Right lobe of liver (tissue), 6 donors: ENCODE measurements around the gene CDC42BPA. TPM values are rescaled to one million over a fixed set of nuclear protein-coding genes. Genes with fewer than 3 reads are reported as not detected.

Source experiments
- ATAC-seq, 4 donors: fragments of 200-7000 bp; cut with Tn5 transposase; one replicate each; pipeline ENCODE4 v1.9.1; 2020; ENCODE audit warnings: mild to moderate bottlenecking in 4 of 4, moderate library complexity in 4 of 4
- DNase-seq, 3 donors: peaks; one replicate each; pipeline ENCODE4 v3.0.0-alpha.2; 2020
- H3K27ac ChIP-seq, 3 donors: fragments of 200-600 bp; one replicate each; pipeline ENCODE4 v1.8.0; 2022
- H3K27me3 ChIP-seq, 2 donors: fragments of 200-600 bp; one replicate each; pipeline ENCODE4 v1.8.0; 2022
- H3K36me3 ChIP-seq, 4 donors: fragments of 200-600 bp; sonication (generic) in 1 of 4; one replicate each; pipeline versions ENCODE4 v1.5.1 to v1.8.0; 2017 to 2022; ENCODE audit warnings: control low read depth in 1 of 4
- H3K4me1 ChIP-seq, 4 donors: fragments of 200-600 bp; sonication (generic) in 1 of 4; one replicate each; pipeline versions ENCODE4 v1.5.1 to v1.8.0; 2017 to 2022; ENCODE audit warnings: control low read depth in 1 of 4
- H3K4me3 ChIP-seq, 3 donors: fragments of 200-600 bp; one replicate each; pipeline ENCODE4 v1.8.0; 2022
- H3K9me3 ChIP-seq, 4 donors: fragments of 200-600 bp; sonication (generic) in 1 of 4; one replicate each; pipeline versions ENCODE4 v1.5.1 to v1.8.0; 2017 to 2022; ENCODE audit warnings: control low read depth in 1 of 4
- POLR2A ChIP-seq: fragments of 450-650 bp; IDR thresholded peaks from one replicate; pipeline ENCODE4 v1.6.1; 2017; ENCODE audit warnings: antibody characterized with exemption, mild to moderate bottlenecking
- WGBS: methylation state at CpG from one replicate; pipeline ENCODE4 v1.1.6; 2018; ENCODE audit warnings: low coverage, low lambda C conversion rate; ENCODE audit not compliant: insufficient coverage; ENCODE audit errors: missing lambda C conversion rate; 5-methylcytosine and 5-hydroxymethylcytosine counted together
- intact Hi-C, 2 donors: fragments of 100-400 bp; cut with DNase I; formaldehyde crosslinking; loops; one replicate each; pipeline versions ENCODE4 v1.11.2 to v1.14.1; 2022
- total RNA-seq, 6 experiments: library from RNA; depleted of rRNA in 2 of 6; stranded (reverse); fragments of >200 nt in 2 of 6; fragmentation: NEBNext Ultra II Directional in 3 of 6; extraction: Animal tissue kit (Norgen Biotek cat#: 25700) in 3 of 6; gene quantifications; one replicate each; pipeline versions ENCODE4 v1.1.0 to v1.2.4, GENCODE V29; 2016 to 2023
- TF ChIP-seq, protein P1 (sequence below), 4 donors: fragments of 200-600 bp in 3 of 4; fragments of 450-650 bp in 1 of 4; IDR thresholded peaks; one replicate each; pipeline versions ENCODE4 v1.5.1 to v1.8.0; 2016 to 2022; ENCODE audit warnings: antibody characterized with exemption in 4 of 4, mild to moderate bottlenecking in 2 of 4
- donor health status: DM: no; HTN: yes; CAD: no.
- donor health status: DM: no; HTN: no; CAD: no.
- donor health status: DM: no; HTN: no; CAD: no.
- donor health status: DM: no; HTN: yes; CAD: no.
- donor health status: DM: no; HTN: yes; CAD: no.

Gene CDC42BPA
- total RNA-seq, 6 experiments from 2014 or later = 11.4 to 35.0 (median 22.2) TPM

DNA sequence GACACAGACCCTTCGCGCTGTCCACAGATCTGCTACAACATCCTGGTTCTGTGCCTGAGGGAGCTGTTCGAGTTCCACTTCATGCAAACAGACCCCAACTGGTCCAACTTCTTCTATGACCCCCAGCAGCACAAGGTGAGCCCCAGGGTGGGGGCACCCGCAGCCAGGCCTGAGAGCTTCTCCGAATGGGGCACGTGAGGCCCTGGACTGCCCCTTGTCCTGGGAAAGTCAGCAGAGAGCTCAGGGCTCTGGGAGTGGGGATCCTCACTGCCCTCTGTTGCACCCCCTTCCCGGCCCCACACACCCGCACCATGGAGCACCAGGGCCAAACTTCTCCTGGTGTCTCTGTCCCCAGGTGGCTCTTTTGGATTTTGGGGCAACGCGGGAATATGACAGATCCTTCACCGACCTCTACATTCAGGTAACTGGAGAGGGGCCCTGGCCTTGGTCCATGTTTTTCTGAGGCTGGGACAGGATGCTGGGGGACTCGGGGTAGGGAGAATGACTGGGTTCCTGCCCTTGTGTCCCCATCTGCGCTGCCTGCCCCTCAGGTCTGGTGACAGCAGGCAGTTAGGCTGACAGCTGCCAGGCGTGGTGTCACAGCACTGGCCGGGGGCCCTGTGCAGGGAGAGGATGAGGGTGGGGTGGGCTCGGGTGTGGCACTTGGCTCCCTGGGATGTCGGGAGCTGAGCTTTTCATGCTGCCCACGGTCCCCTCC, 333.6 kb downstream of the CDC42BPA start:
- ATAC-seq = no peak
- intact Hi-C loops = no loop called here
- TF ChIP-seq, protein P1, sequence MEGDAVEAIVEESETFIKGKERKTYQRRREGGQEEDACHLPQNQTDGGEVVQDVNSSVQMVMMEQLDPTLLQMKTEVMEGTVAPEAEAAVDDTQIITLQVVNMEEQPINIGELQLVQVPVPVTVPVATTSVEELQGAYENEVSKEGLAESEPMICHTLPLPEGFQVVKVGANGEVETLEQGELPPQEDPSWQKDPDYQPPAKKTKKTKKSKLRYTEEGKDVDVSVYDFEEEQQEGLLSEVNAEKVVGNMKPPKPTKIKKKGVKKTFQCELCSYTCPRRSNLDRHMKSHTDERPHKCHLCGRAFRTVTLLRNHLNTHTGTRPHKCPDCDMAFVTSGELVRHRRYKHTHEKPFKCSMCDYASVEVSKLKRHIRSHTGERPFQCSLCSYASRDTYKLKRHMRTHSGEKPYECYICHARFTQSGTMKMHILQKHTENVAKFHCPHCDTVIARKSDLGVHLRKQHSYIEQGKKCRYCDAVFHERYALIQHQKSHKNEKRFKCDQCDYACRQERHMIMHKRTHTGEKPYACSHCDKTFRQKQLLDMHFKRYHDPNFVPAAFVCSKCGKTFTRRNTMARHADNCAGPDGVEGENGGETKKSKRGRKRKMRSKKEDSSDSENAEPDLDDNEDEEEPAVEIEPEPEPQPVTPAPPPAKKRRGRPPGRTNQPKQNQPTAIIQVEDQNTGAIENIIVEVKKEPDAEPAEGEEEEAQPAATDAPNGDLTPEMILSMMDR (IDR thresholded peaks at IDR 0.05) = no peak
- TF ChIP-seq POLR2A = no peak
- DNase-seq = no peak
- Histone ChIP-seq H3K27ac (no peak overlapping the region), H3K4me3 (no peak overlapping the region), H3K4me1 (peaks cover 0 to 29% (median 12%) of the 10 kb centered on the region in 4 donors), H3K27me3 (no peaks in the 10 kb centered on the region), H3K9me3 (no peaks in the 10 kb centered on the region), H3K36me3 (peaks cover 0 to 52% (median 20%) of the 10 kb centered on the region in 4 donors)
- WGBS = 89% methylated on average over 3 of the region's 18 CpGs

DNA sequence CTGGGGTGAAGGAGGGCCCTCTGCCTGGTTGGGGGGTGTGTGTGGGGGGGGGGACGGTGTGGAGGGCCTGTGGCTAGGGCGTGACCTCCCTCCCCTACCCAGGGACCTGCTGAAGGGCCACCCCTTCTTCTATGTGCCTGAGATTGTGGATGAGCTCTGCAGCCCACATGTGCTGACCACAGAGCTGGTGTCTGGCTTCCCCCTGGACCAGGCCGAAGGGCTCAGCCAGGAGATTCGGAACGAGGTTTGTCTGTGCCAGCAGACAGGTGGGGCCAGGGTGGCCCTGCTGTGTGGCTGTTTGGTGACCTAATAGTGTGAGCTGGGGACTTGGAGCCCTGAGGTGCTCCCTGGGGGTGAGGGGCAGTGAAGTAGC, 334.3 kb downstream of the CDC42BPA start:
- WGBS = no CpG with 5 or more reads among the region's 5 CpGs
- DNase-seq (no peak), ATAC-seq (no peak)
- Histone ChIP-seq H3K36me3 (peaks cover 0 to 52% (median 20%) of the 10 kb centered on the region in 4 donors), H3K27ac (no peak overlapping the region), H3K27me3 (no peaks in the 10 kb centered on the region), H3K9me3 (no peaks in the 10 kb centered on the region), H3K4me3 (no peak overlapping the region), H3K4me1 (peaks cover 0 to 29% (median 15%) of the 10 kb centered on the region in 4 donors)
- no peak for TF ChIP-seq POLR2A
- TF ChIP-seq, protein P1 (IDR thresholded peaks at IDR 0.05) = no peak
- intact Hi-C loops = no loop called here

DNA sequence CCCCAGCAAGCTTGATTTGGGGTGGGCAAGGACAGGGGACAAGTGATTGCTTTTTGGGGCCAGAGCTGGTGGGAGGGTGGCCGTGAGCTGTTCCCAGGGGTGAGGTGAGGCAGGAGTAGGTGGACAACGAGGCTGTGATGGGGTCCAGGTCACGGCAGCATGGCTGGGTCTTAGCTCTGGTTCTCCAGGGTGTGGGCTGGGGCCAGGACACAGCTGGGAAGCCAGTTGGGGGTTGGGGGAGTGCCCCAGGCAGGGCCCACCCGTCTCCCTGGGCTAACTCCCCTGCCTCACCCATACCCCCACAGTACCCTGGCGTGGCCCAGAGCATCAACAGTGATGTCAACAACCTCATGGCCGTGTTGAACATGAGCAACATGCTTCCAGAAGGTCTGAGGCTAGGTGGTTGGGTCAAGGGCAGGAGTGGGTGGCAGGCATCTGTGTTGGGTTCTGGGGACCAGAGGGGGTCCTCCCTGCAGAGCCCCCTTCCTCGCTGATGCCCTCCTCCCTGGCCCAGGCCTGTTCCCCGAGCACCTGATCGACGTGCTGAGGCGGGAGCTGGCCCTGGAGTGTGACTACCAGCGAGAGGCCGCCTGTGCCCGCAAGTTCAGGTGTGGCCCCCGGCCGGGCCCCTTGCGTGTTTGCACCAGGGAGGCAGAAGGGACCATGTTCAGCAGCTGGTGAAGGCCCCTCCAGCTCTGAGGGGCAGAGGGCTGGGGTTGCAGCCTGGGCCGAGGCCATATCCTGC, 334.9 kb downstream of the CDC42BPA start:
- TF ChIP-seq POLR2A = no peak
- TF ChIP-seq, protein P1 (IDR thresholded peaks at IDR 0.05) = no peak
- H3K27me3 ChIP-seq = no peaks in the 10 kb centered on the region
- H3K4me1 ChIP-seq = peaks cover 0 to 28% (median 15%) of the 10 kb centered on the region in 4 donors
- 90% methylated on average over 2 of the region's 18 CpGs for WGBS
- H3K36me3 ChIP-seq = peaks cover 0 to 52% (median 20%) of the 10 kb centered on the region in 4 donors
- no peak for DNase-seq
- ATAC-seq = no peak
- H3K9me3 ChIP-seq = no peaks in the 10 kb centered on the region
- intact Hi-C loops = no loop called here
- H3K27ac ChIP-seq = no peak overlapping the region
- H3K4me3 ChIP-seq = no peak overlapping the region

DNA sequence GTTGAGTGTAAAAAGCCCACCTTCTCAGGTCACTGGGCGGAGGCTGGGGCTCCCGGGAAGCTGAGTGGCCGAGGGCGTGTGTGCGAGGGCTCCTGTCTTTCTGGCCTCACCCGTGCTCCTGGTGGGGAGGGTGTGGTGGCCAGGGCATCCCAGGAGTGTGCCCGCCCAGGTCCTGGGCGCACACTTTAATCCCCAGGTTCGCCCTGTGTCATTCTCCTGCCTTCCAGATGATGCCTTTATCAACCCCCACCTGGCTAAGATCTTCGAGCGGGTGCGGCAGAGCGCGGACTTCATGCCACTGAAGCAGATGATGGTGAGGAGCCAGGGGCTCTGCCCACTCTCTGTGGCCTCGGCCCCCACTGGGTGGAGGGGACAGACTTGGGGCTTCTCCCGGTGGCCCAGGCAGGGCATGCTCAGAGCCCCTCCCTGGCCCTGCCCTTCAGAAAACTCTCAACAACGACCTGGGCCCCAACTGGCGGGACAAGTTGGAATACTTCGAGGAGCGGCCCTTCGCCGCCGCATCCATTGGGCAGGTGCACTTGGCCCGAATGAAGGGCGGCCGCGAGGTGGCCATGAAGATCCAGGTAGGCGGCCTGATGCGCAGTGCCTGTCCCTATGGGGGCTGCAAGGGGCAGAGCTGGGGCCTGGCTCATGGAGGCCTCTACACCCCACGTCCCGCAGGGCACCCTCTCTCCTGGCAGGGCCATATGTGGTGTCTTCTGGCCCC, 335.7 kb downstream of the CDC42BPA start:
- no peak overlapping the region for H3K4me3 ChIP-seq
- H3K9me3 ChIP-seq = no peaks in the 10 kb centered on the region
- H3K27ac ChIP-seq = no peak overlapping the region
- DNase-seq (no peak), ATAC-seq (no peak)
- H3K27me3 ChIP-seq = no peaks in the 10 kb centered on the region
- peaks cover 0 to 52% (median 20%) of the 10 kb centered on the region in 4 donors for H3K36me3 ChIP-seq
- 97% methylated on average over 9 of the region's 31 CpGs for WGBS
- H3K4me1 ChIP-seq = peaks cover 0 to 28% (median 15%) of the 10 kb centered on the region in 4 donors
- intact Hi-C loops = no loop called here
- TF ChIP-seq, protein P1 (IDR thresholded peaks at IDR 0.05) = no peak
- TF ChIP-seq POLR2A = no peak
